COR-L47 (cell line): Measurements from ENCODE around the gene C4orf50.

ENCODE experiments used
- DNase-seq: peaks from one replicate; lab custom pipeline; 2025; lab: John Stamatoyannopoulos, UW

Gene C4orf50

GRCh38 chr4:5890063-5890727 is 128.0 kb downstream of the C4orf50 start:
- peak; percentile 86 for DNase-seq

GRCh38 chr4:5889002-5889696 is 129.1 kb downstream of the C4orf50 start:
- DNase-seq, result peak; percentile 13

- DNase-seq, result peak; percentile 88
Observed at GRCh38 chr4:5888222-5889001, 129.8 kb downstream of the C4orf50 start.

- DNase-seq, result peak; percentile 73
Observed at GRCh38 chr4:5887361-5888221, 130.6 kb downstream of the C4orf50 start.

GRCh38 chr4:5887011-5887360 is 131.2 kb downstream of the C4orf50 start:
- no peak for DNase-seq

- DNase-seq, result no peak
Observed at GRCh38 chr4:5885733-5886132, 132.5 kb downstream of the C4orf50 start.

GRCh38 chr4:5884796-5885195 is 133.4 kb downstream of the C4orf50 start:
- peak; percentile 22 for DNase-seq

GRCh38 chr4:5883916-5884315 is 134.3 kb downstream of the C4orf50 start:
- DNase-seq, result no peak

GRCh38 chr4:5882947-5883346 is 135.3 kb downstream of the C4orf50 start:
- no peak for DNase-seq

- no peak for DNase-seq
Observed at GRCh38 chr4:5881340-5881739, 136.9 kb downstream of the C4orf50 start.

GRCh38 chr4:5878359-5878758 is 139.9 kb downstream of the C4orf50 start:
- peak; percentile 13 for DNase-seq

GRCh38 chr4:5877392-5877791 is 140.8 kb downstream of the C4orf50 start:
- no peak for DNase-seq

GRCh38 chr4:5874811-5875449 is 143.3 kb downstream of the C4orf50 start:
- peak; percentile 64 for DNase-seq

GRCh38 chr4:5870701-5871100 is 147.5 kb downstream of the C4orf50 start:
- no peak for DNase-seq

GRCh38 chr4:5869966-5870619 is 148.1 kb downstream of the C4orf50 start:
- no peak for DNase-seq

GRCh38 chr4:5867866-5868265 is 150.4 kb downstream of the C4orf50 start:
- DNase-seq, result no peak

GRCh38 chr4:5866841-5867813 is 151.1 kb downstream of the C4orf50 start:
- no peak for DNase-seq

- DNase-seq, result no peak
Observed at GRCh38 chr4:5865896-5866599, 152.2 kb downstream of the C4orf50 start.

GRCh38 chr4:5863461-5864113 is 154.6 kb downstream of the C4orf50 start:
- DNase-seq, result no peak
